Stimulated activated CD4-positive, alpha-beta T cell treated with anti-CD3 and anti-CD28 coated beads, Interleukin-2, amount 100 ng/mL, for 24 hours (primary cell): ENCODE results near the gene CACNA1C.

Experiments
- DNase-seq, 2 donors: peaks; one replicate each; pipeline ENCODE4 v3.0.0-alpha.2; 2020

CACNA1C gene

GRCh38 chr12:2212537-2212936 lies 159.8 kb downstream of the CACNA1C start:
- DNase-seq: no peak

- DNase-seq: no peak
These were observed 160.4 kb downstream of the CACNA1C start for GRCh38 chr12:2212971-2213869.

GRCh38 chr12:2214411-2214810 lies 161.6 kb downstream of the CACNA1C start:
- DNase-seq: no peak

- DNase-seq: no peak
These were observed 163.1 kb downstream of the CACNA1C start for GRCh38 chr12:2215709-2216560.

GRCh38 chr12:2218706-2219105 lies 165.9 kb downstream of the CACNA1C start:
- DNase-seq: no peak

- DNase-seq: no peak
These were observed 168.3 kb downstream of the CACNA1C start for GRCh38 chr12:2221030-2221621.

GRCh38 chr12:2222691-2223090 lies 169.9 kb downstream of the CACNA1C start:
- DNase-seq: no peak

GRCh38 chr12:2224961-2225360 lies 172.2 kb downstream of the CACNA1C start:
- DNase-seq: no peak

GRCh38 chr12:2225696-2226095 lies 172.9 kb downstream of the CACNA1C start:
- no peak for DNase-seq

GRCh38 chr12:2226641-2227040 lies 173.9 kb downstream of the CACNA1C start:
- no peak for DNase-seq

GRCh38 chr12:2227360-2227759 lies 174.6 kb downstream of the CACNA1C start:
- DNase-seq: no peak

- DNase-seq: no peak
These were observed 175.7 kb downstream of the CACNA1C start for GRCh38 chr12:2228535-2228934.

GRCh38 chr12:2229661-2230539 lies 177.1 kb downstream of the CACNA1C start:
- no peak for DNase-seq

GRCh38 chr12:2231011-2231595 lies 178.3 kb downstream of the CACNA1C start:
- no peak for DNase-seq

- DNase-seq: no peak
These were observed 179.2 kb downstream of the CACNA1C start for GRCh38 chr12:2231956-2232355.

- DNase-seq: no peak
These were observed 180.2 kb downstream of the CACNA1C start for GRCh38 chr12:2233034-2233433.

GRCh38 chr12:2234091-2234490 lies 181.3 kb downstream of the CACNA1C start:
- no peak for DNase-seq

GRCh38 chr12:2234646-2235350 lies 182.0 kb downstream of the CACNA1C start:
- no peak for DNase-seq

- no peak for DNase-seq
These were observed 183.9 kb downstream of the CACNA1C start for GRCh38 chr12:2236506-2237294.

GRCh38 chr12:2238111-2238510 lies 185.3 kb downstream of the CACNA1C start:
- no peak for DNase-seq
